ENCODE measurements around the gene LSAMP. TPM values are rescaled to one million over a fixed set of nuclear protein-coding genes. Genes with fewer than 3 reads are reported as not detected.

LSAMP gene
- polyA plus RNA-seq, 2 of the 4 experiments (the other 2 are of a cell fraction), result 0.12 to 0.53 TPM

- FAIRE-seq (no peak), DNase-seq (ENCODE audit: low read depth in 1 of 2, low spot score in 1 of 2) (no peak), ATAC-seq (no peak)
- H3K4me3 ChIP-seq, result no peak overlapping the region
- H3K9me3 ChIP-seq, result no peaks in the 10 kb centered on the region
- peaks cover 7% of the 10 kb centered on the region; the same call in 1 of the 3 replicates for H3K4me1 ChIP-seq
- TF ChIP-seq, protein P1, sequence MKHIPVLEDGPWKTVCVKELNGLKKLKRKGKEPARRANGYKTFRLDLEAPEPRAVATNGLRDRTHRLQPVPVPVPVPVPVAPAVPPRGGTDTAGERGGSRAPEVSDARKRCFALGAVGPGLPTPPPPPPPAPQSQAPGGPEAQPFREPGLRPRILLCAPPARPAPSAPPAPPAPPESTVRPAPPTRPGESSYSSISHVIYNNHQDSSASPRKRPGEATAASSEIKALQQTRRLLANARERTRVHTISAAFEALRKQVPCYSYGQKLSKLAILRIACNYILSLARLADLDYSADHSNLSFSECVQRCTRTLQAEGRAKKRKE (CRISPR knock-in tag; IDR thresholded peaks at IDR 0.05; ENCODE audit: low read depth), result no peak
- TF ChIP-seq, protein P2, sequence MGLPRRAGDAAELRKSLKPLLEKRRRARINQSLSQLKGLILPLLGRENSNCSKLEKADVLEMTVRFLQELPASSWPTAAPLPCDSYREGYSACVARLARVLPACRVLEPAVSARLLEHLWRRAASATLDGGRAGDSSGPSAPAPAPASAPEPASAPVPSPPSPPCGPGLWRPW (IDR thresholded peaks at IDR 0.05), result no peak
- no peak for TF ChIP-seq EP300 (IDR thresholded peaks at IDR 0.05)
- TF ChIP-seq EHMT2 (IDR thresholded peaks at IDR 0.05; ENCODE audit: low read depth), result no peak
- no peak for TF ChIP-seq HOXB13 (CRISPR knock-in tag; IDR thresholded peaks at IDR 0.05; ENCODE audit: low read depth)
- 62% methylated on average over 2 of the region's 2 CpGs for WGBS (ENCODE audit: missing lambda C conversion rate)
- H3K27ac ChIP-seq, result no peak overlapping the region
- ChIA-PET POLR2A (no interaction called here), CTCF (no interaction called here)
- H3K4me2 ChIP-seq, result no peak overlapping the region
Observed at GRCh38 chr3:116096631-116097030, 348.7 kb downstream of the LSAMP start.

GRCh38 chr3:116093374-116093773, 351.9 kb downstream of the LSAMP start:
- FAIRE-seq (no peak), ATAC-seq (no peak), DNase-seq (ENCODE audit: low read depth in 1 of 2, low spot score in 1 of 2) (no peak)
- Histone ChIP-seq H3K4me1 (peaks cover 7% of the 10 kb centered on the region; the same call in 1 of the 3 replicates), H3K4me3 (no peak overlapping the region), H3K4me2 (peak overlapping the region; percentile 38), H3K9me3 (no peaks in the 10 kb centered on the region), H3K27ac (no peak overlapping the region)
- TF ChIP-seq NR3C1 (IDR thresholded peaks at IDR 0.05), result no peak
- TF ChIP-seq HOXA7 (CRISPR knock-in tag; IDR thresholded peaks at IDR 0.05), result no peak
- TF ChIP-seq FOXS1 (CRISPR knock-in tag; IDR thresholded peaks at IDR 0.05), result no peak
- no peak for TF ChIP-seq EHMT2 (IDR thresholded peaks at IDR 0.05; ENCODE audit: low read depth)
- no peak for TF ChIP-seq MYC (IDR thresholded peaks at IDR 0.05; ENCODE audit: borderline replicate concordance, low read length)
- no peak for TF ChIP-seq CTCF (IDR thresholded peaks at IDR 0.05)
- TF ChIP-seq HMGXB4 (CRISPR knock-in tag; IDR thresholded peaks at IDR 0.05; ENCODE audit: borderline replicate concordance), result no peak
- no peak for TF ChIP-seq KDM1A (IDR thresholded peaks at IDR 0.05; ENCODE audit: low read depth)
- TF ChIP-seq NFE2L2 (conservative IDR thresholded peaks at IDR 0.05; ENCODE audit: low read length), result no peak
- no peak for TF ChIP-seq RARB (CRISPR knock-in tag; IDR thresholded peaks at IDR 0.05)
- no peak for TF ChIP-seq E2F6 (IDR thresholded peaks at IDR 0.05; ENCODE audit: borderline replicate concordance, low read depth)
- no peak for TF ChIP-seq HOXB13 (CRISPR knock-in tag; IDR thresholded peaks at IDR 0.05; ENCODE audit: low read depth)
- CTCF ChIA-PET, result no interaction called here
- WGBS (ENCODE audit: missing lambda C conversion rate), result 20% methylated on average over 2 of the region's 2 CpGs
- POLR2A ChIA-PET, result no interaction called here

DNA sequence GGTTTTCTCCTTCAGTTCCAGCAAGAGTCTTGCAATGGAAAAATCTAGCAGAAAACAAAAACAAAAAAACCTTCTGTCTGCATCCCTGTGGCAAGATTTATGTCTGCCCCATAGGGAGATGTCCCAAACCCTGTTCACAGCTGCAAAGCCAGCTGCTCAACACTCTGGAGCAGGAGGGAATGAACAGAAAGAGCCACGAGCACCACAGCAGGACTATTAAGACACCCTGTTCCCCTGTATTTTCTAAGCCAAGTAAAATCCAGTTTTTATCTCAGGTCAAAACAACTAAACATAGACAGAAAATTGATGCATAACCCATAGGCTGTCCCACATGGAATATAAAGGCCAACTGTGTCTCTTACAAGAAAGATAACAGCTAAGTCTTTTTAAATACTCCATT, 357.9 kb downstream of the LSAMP start:
- TF ChIP-seq ESRRA (IDR thresholded peaks at IDR 0.05; ENCODE audit: borderline replicate concordance, low read length), result no peak
- TF ChIP-seq POLR2AphosphoS2 (conservative IDR thresholded peaks at IDR 0.05; ENCODE audit: low read length), result no peak
- FAIRE-seq, result no peak
- POLR2A ChIA-PET, result no interaction called here
- H3K27ac ChIP-seq, result no peak overlapping the region
- CTCF ChIA-PET, result interaction anchor here (0.6 kb wide), 1 partner anchor 1358 kb away, joined by 3 read pairs; no protein-coding TSS in a partner anchor
- H3K4me3 ChIP-seq, result no peak overlapping the region
- 8% methylated on average over 1 of the region's 1 CpG for WGBS (ENCODE audit: missing lambda C conversion rate)
- no peaks in the 10 kb centered on the region for H3K9me3 ChIP-seq
- DNase-seq (ENCODE audit: low read depth in 1 of 2, low spot score in 1 of 2), result no peak
- no peak overlapping the region for H3K4me2 ChIP-seq
- H3K4me1 ChIP-seq, result no peaks in the 10 kb centered on the region
- ATAC-seq, result no peak
